C4-2B (cell line): ENCODE results near the gene HADH.
"Not testable (repeated sequence)": the region's sequence is repeated elsewhere in the genome, so short reads cannot be mapped to it uniquely, and the experiment has no call there.

Experiments
- H3K27ac ChIP-seq: fragments of 450-650 bp; 2 replicates; pipeline ENCODE4 v1.5.1; 2017
- CTCF ChIP-seq: fragments of 450-650 bp; conservative IDR thresholded peaks from 2 replicates; pipeline ENCODE4 v1.5.1; 2017; ENCODE audit warnings: mild to moderate bottlenecking
- ZFX ChIP-seq: fragments of 450-650 bp; IDR thresholded peaks from 2 replicates; pipeline ENCODE4 v1.6.1; 2017

HADH gene

GRCh38 chr4:108007984-108008383 is 18.3 kb downstream of the HADH start:
- TF ChIP-seq ZFX (no peak), CTCF (no peak)

GRCh38 chr4:108008721-108009120 is 19.0 kb downstream of the HADH start:
- H3K27ac ChIP-seq = no peak overlapping the region
- no peak for TF ChIP-seq CTCF
- TF ChIP-seq ZFX = no peak

More at GRCh38 chr4:108007984-108008383, 18.3 kb downstream of the HADH start:
- no peak overlapping the region for H3K27ac ChIP-seq

GRCh38 chr4:108010167-108010566 is 20.5 kb downstream of the HADH start:
- TF ChIP-seq CTCF = no peak
- no peak for TF ChIP-seq ZFX
- H3K27ac ChIP-seq = no peak overlapping the region

GRCh38 chr4:108012382-108012781 is 22.7 kb downstream of the HADH start:
- H3K27ac ChIP-seq = not testable (repeated sequence)

- no peak for TF ChIP-seq CTCF
- no peak for TF ChIP-seq ZFX
- no peak overlapping the region for H3K27ac ChIP-seq
Measured at GRCh38 chr4:108013327-108013726, 23.6 kb downstream of the HADH start.

GRCh38 chr4:108013955-108014354 is 24.3 kb downstream of the HADH start:
- TF ChIP-seq CTCF = no peak
- TF ChIP-seq ZFX = no peak

GRCh38 chr4:108018040-108018883 is 28.6 kb downstream of the HADH start:
- TF ChIP-seq ZFX = no peak
- TF ChIP-seq CTCF = peak; percentile 88
- no peak overlapping the region for H3K27ac ChIP-seq

More at GRCh38 chr4:108013955-108014354, 24.3 kb downstream of the HADH start:
- H3K27ac ChIP-seq = no peak overlapping the region

GRCh38 chr4:108018884-108019187 is 29.1 kb downstream of the HADH start:
- no peak for TF ChIP-seq ZFX
- TF ChIP-seq CTCF = peak; percentile 40
- no peak overlapping the region for H3K27ac ChIP-seq
